HG02943 (cell line): Measurements from ENCODE around the gene LONP2.
"Not testable (repeated sequence)": the region's sequence is repeated elsewhere in the genome, so short reads cannot be mapped to it uniquely, and the experiment has no call there.

Experiments used
- ATAC-seq: cut with Tn5 transposase; IDR thresholded peaks from one replicate; pipeline ENCODE4 v1.9.1; 2021; ENCODE audit warnings: mild to moderate bottlenecking, low read depth, moderate library complexity; ENCODE audit not compliant: unreplicated experiment

LONP2 gene

GRCh38 chr16:48235556-48236136 lies 8.5 kb upstream of the LONP2 start:
- ATAC-seq = no peak

DNA sequence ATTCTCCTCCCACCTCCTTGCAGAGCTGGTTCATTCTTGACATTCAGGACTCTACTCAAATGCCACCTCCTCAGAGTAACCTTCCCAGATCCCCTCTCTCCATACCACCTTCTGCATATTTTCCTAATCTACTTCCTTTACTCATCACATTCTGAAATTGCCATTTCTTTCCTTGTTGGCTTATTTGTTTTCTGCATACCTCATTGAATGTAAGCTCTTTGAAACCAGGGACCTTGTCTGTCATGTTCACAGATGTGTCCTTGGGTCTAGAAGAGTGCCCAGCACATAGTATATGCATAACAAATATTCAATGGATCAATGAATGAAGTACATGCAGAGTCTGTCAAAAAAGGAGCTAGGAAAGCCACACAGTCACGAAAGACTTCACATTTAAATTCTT lies 7.8 kb upstream of the LONP2 start:
- no peak for ATAC-seq

DNA sequence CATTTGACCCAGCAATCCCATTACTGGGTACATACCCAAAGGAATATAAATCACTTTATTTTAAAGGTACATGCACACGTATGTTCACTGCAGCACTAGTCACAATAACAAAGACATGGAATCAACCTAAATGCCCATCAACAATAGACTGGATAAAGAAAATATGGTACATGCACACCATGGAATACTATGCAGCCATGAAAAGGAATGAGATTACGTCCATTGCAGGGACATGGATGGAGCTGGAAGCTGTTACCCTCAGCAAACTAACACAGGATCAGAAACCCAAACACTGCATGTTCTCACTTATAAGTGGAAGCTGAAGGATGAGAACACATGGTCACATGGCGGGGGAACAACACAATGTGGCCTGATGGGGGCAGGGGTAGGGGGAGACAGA lies 4.0 kb upstream of the LONP2 start:
- not testable (repeated sequence) for ATAC-seq

- ATAC-seq = no peak
Measured at GRCh38 chr16:48244863-48245195, 729 bp downstream of the LONP2 start.

- ATAC-seq = no peak
Measured at GRCh38 chr16:48246066-48246465, 2.0 kb downstream of the LONP2 start.

- no peak for ATAC-seq
Measured at GRCh38 chr16:48247311-48247710, 3.2 kb downstream of the LONP2 start, which contains the start of gene ABCC11. Gene ABCC11, minus strand, starts transcription at chr16:48247539. Its CDS starts 15,618 bp downstream, at chr16:48231921.

DNA sequence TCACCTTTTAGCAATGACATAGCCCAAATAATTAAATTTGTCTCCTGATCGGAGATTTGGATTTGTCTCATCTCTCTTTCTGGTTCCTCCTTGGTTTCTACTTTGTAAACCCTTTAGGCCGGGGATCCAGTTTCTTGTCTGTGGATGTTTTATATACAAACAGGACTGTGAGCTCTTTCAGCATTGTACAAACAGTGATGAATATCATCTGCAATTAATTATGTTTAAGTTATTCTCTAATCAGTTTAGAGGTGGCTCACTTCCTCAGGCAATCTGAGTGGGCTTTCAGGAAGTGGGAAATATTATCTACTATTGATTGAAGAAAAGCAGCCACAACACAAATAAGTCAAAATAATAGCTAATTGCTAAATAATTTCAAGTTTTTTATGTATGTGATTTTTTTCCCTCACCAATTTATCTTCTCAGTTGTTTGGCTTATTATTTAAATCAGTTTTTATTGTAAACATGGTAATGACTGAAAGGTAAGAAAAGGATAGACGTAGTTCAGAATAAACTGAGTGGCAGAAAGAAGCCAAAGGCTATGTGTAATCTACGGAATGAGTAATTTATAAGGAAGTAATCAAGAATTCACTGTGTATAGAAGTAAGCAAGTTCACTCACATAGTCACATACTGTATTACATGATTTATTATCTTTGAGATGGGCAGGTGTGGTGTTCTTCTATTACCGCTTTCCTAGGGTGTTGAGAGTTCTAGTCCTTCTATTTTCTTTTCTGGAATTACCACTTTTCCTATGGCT lies 6.6 kb downstream of the LONP2 start:
- ATAC-seq = no peak

DNA sequence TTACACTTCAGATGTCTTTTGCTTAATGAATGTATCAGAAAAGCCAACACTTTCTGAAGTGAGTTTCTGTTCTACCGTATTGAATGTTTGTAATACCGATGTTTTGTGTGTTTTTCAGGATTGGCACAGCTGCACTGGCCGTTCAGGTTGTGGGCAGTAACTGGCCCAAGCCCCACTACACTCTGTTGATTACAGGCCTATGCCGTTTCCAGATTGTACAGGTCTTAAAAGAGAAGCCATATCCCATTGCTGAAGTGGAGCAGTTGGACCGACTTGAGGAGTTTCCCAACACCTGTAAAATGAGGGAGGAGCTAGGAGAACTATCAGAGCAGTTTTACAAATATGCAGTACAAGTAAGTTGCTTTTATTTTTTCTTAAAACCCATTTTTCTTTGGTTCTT lies 7.9 kb downstream of the LONP2 start:
- ATAC-seq = no peak

DNA sequence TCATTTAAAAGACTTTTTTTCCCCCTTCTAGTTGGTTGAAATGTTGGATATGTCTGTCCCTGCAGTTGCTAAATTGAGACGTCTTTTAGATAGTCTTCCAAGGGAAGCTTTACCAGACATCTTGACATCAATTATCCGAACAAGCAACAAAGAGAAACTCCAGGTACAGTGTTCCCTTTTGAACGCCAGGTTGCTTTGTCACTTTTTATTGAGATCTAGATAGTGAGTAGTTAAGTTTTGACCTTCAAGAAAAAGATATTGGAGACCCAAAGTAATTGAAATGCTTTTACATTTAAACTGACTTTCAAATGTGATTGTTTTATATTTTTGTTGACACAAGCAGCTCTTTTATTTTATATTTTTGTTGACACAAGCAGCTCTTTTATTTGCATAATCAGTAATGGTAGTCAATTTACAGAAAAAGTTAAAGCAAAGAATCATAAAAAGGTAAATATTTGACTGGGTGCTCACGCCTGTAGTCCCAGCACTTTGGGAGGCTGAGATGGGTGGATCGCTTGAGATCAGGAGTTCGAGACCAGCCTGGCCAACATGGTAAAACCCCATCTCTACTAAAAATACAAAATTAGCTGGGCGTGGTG lies 12.6 kb downstream of the LONP2 start:
- no peak for ATAC-seq

DNA sequence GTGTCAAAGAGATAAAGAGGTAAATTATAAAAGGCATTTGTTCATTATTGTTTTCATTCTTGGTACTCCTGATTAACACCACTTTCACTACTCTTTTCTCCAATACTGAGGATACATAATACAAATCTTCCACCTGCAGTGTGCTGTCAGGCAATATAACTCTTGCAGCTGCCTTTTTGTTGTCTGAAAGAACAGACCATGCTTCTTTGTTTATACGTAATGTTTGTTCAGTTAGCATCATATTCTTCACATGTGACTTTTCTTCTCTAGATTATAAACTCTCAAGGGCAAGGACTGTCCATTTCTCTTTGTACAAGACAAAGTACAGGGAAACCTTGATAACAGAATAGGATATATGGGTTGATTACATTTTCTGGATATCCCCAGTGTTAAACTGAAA lies 17.5 kb downstream of the LONP2 start:
- no peak for ATAC-seq

DNA sequence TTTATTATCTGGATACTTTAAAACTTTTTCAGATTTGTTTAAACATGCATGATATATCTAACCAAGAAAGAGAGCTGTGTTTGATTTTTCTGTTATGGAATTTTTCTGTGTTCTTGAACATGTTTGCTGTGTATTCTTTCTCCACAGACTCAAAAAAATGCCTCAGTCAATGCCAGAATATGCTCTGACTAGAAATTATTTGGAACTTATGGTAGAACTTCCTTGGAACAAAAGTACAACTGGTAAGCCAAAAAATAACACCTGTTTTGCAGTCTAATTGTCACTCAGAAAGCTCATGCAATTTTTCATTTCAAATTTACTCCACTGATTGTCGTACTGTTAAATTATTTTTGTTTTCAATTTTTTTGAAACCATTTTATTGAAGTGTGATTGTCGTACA lies 18.5 kb downstream of the LONP2 start:
- no peak for ATAC-seq

DNA sequence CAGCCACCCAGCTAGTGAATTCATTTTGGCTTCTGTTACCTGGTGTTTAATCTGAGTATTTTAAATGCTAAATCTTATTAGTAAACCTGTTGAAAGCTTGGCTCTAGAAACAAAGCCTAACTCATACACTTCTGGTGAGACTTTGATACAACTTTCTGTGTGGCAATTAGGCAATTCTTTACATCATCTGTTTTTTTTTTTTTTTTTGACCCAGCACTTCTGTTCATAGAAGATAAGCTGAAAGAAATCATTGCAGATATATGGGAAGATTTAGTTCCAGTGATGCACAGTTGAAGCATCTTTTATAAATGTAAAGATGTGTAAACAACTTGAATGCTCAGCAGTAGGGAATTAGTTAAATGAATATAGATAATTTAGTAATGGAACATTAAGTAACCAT lies 24.9 kb downstream of the LONP2 start:
- no peak for ATAC-seq

GRCh38 chr16:48271728-48272127 lies 27.6 kb downstream of the LONP2 start:
- no peak for ATAC-seq

GRCh38 chr16:48272837-48273421 lies 28.8 kb downstream of the LONP2 start:
- ATAC-seq = no peak

- ATAC-seq = no peak
Measured at GRCh38 chr16:48274476-48274875, 30.4 kb downstream of the LONP2 start.

DNA sequence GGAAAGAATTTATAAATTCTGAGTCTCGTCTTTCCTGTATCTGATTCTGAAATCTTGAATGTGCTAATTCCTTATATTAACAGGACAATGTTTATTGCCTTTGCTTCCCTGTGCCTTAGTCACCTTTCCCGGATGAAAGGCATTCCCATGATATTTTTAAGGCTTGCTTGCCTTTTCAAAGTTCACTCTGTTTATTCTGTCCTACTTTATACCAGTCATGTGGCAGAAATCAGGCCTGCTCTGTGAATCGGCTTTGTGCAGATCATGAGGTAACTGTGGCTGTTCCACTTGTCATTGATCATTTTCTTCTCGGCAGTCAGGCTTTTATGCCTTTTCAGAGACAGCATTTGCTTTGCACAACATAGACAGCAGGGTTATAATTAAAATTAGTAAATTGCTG lies 32.0 kb downstream of the LONP2 start:
- no peak for ATAC-seq

DNA sequence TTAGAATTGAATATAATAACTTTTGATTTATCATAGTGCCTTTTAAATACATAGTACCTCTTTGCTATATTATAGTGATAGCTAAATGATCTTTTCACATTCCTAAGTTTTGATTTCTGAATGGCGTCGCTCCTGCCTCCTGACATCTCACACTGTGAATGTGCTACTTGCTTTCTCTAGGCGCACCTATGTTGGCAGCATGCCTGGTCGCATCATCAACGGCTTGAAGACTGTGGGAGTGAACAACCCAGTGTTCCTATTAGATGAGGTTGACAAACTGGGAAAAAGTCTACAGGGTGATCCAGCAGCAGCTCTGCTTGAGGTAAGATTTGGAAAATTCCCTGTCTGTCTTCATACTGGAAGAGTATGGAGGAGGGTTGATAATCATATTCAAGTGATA lies 33.1 kb downstream of the LONP2 start:
- no peak for ATAC-seq

DNA sequence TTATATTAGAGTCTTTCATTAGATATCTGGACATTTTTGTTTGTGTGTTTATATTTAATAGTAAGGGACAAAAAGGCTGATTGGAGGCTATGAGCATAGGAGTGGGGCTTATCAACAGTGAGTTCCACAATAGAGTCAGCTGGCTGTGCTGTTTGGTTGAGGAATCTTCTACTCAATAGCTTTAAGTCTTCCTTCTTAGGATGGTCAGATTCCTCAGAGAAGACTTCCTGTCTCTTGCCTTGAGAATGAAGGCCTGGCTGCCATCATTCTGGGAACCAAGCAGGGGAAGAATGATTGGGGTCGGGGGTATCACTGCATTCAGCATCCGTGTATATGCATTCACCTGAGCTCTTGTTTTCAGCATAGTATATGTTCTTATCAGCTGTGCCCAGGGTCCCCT lies 35.1 kb downstream of the LONP2 start:
- ATAC-seq = no peak

DNA sequence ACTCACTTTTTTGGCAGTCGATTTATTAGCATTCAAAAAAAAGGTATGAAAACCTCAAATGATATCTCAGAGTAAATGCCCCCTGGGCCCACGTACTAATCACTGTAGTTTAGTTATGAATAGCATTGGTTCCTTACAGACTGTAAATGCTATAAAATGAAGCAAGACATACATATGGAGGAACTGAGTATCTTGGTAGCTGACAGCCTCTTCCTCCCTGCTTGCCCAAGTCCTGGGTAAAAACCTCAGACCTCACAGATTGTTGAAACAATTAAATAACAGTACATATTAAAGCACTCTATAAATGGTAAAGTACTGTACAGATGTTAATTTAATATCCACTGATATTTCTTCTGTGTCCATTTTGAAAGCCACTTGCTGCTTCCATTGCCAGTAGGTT lies 36.4 kb downstream of the LONP2 start:
- ATAC-seq = no peak

DNA sequence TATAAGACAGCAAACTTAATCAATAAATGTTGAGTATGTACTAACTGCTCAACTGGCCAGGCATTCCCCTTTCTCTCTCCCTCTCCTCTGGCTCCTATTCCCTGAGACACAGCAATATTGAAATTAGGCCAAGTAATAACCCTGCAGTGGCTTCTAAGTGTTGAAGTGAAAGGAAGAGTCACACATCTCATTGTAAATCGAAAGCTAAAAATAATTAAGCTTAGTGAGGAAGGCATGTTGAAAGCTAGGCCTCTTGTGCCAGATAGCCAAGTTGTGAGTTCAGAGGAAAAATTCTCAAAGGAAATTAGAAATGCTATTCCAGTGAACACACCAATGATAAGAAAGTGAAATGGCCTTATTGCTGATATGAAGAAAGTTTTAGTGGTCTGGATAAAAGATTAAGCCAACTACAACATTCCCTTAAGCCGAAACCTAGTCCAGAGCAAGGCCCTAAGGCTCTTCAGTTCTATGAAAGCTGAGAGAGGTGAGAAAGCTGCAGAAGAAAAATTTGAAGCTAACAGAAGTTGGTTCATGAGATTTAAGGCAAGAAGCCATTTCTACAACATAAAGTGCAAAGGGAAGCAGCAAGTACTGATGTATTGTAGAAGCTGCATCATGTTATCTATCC lies 38.6 kb downstream of the LONP2 start:
- no peak for ATAC-seq

DNA sequence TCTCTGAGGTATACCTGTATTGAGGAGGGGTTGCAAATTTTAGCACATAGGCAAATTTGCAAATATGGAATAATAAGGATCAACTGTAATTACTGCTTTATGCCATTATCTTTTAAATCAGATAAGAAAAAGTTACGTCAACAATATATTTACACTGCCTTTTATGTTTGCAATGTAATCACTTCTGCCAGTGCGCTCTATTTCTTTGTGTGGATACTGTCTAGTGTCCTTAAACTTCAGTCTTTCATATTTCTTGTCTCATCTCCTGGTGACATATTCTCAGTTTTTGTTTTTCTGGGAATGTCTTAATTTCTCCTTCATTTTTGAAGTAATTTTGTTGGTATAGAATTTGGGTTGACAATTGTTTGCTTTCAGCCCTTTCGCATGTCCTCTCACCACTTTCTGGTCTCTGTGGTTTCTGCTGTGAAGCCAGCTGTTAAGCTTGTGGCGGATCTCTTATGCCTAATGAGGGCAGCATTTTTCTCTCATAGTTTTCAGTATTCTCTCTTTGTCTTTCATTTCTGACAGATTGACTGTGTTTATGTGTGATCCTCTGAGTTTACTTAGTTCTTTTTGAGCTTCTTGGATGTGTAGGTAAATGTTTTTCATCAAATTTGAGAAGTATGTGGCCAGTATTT lies 40.8 kb downstream of the LONP2 start:
- no peak for ATAC-seq
